Esophagus squamous epithelium (tissue), 4 donors: ENCODE data around the gene CHI3L1.

Experiments used
- CTCF ChIP-seq, 6 experiments: fragments of 450-650 bp in 4 of 6; fragments of 200-600 bp in 2 of 6; sonication (generic) in 2 of 6; IDR thresholded peaks; one replicate each; pipeline ENCODE4 v1.5.1; 2016 to 2019; ENCODE audit warnings: antibody characterized with exemption in 6 of 6, mild to moderate bottlenecking in 4 of 6, moderate library complexity in 4 of 6
- POLR2A ChIP-seq, 4 donors: fragments of 450-650 bp; IDR thresholded peaks; one replicate each; pipeline ENCODE4 v1.6.1; 2017; ENCODE audit warnings: antibody characterized with exemption in 4 of 4, mild to moderate bottlenecking in 4 of 4, moderate library complexity in 3 of 4

DNA sequence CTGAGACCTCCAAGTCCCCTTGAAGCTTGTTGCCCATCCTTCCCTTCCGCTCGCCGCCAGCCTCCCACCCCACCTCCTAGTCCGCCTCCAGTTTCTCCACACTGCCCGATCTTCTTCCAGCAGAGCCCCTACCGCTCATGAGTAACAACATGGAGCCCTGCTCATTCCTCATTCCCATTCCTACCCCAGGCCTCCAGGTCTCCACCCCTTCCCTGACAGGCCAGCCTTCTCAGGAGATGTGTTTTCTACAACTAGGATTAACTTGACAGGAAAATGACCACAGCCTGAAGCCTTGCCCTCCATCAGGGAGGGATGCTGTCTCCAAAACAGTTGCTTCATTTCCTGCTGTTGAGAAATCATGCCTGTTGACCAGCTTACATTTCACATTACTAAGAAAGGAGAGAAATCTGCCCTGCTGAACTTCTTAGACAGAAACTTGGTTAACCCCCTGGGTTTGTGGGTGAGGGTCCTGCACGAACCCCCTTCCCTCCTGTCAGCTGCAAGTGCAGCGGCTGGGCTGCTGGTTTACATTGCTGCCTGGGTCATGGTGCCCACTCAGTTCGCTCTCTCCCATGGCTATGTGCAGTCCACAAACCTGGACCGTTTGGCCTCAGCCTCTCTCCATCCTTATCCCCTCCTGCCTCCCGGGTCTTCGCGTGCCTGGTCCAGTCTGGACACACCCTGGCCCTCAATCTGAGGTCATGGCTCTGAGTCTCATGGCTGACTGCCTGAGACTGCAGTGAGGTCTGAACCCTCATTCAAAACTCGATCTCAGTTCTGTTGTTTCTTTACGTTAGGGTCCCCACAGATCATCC lies 16.1 kb upstream of the CHI3L1 start:
- TF ChIP-seq POLR2A (IDR thresholded peaks at IDR 0.05) (no peak), CTCF (IDR thresholded peaks at IDR 0.05) (no peak)
